Osteoblast (primary cell): ENCODE measurements around the gene CTSA. TPM values are rescaled to one million over a fixed set of nuclear protein-coding genes. Genes with fewer than 3 reads are reported as not detected.

Experiments
- DNase-seq: peaks from one replicate; pipeline ENCODE4 v3.0.0; 2011; ENCODE audit warnings: low spot score, mixed read lengths; ENCODE audit not compliant: insufficient read length; ENCODE audit errors: missing footprints
- H2AFZ ChIP-seq: 2 replicates; pipeline ENCODE4 v1.6.0; 2011; ENCODE audit warnings: mild to moderate bottlenecking, low read length
- H3K27ac ChIP-seq: 2 replicates; pipeline ENCODE4 v1.5.1; 2011; ENCODE audit warnings: mild to moderate bottlenecking, low read depth, low read length, moderate library complexity
- H3K27me3 ChIP-seq: 2 replicates; pipeline ENCODE4 v1.6.0; 2012; ENCODE audit warnings: mild to moderate bottlenecking, control low read depth, inconsistent platforms, low read length, moderate library complexity; ENCODE audit not compliant: insufficient read depth
- H3K36me3 ChIP-seq: 2 replicates; pipeline ENCODE4 v1.5.1; 2011; ENCODE audit warnings: mild to moderate bottlenecking, low read length, control low read depth, moderate library complexity; ENCODE audit not compliant: insufficient read depth
- H3K4me1 ChIP-seq: 2 replicates; pipeline ENCODE4 v1.5.1; 2011; ENCODE audit warnings: mild to moderate bottlenecking, low read length, control low read depth, moderate library complexity; ENCODE audit not compliant: insufficient read depth
- H3K4me2 ChIP-seq: 2 replicates; pipeline ENCODE4 v1.6.0; 2011; ENCODE audit warnings: mild to moderate bottlenecking, low read length; ENCODE audit not compliant: insufficient read depth
- H3K4me3 ChIP-seq: fragments of 200-600 bp; sonication (generic); 3 replicates; pipeline ENCODE4 v1.5.1; 2012; ENCODE audit warnings: mild to moderate bottlenecking, low read length, inconsistent platforms; ENCODE audit not compliant: insufficient read depth
- H3K79me2 ChIP-seq: 2 replicates; pipeline ENCODE4 v1.6.0; 2012; ENCODE audit warnings: mild to moderate bottlenecking, low read length, control low read depth, inconsistent platforms; ENCODE audit not compliant: insufficient read depth
- H3K9me3 ChIP-seq: 2 replicates; pipeline ENCODE4 v1.5.1; 2011; ENCODE audit warnings: low read depth, low read length, control low read depth
- H4K20me1 ChIP-seq: 2 replicates; pipeline ENCODE4 v1.6.0; 2012; ENCODE audit warnings: mild to moderate bottlenecking, low read length, control low read depth; ENCODE audit not compliant: insufficient read depth
- CTCF ChIP-seq: IDR thresholded peaks from 2 replicates; pipeline ENCODE4 v1.5.1; 2011; ENCODE audit warnings: mild to moderate bottlenecking, low read depth, low read length, moderate library complexity; ENCODE audit errors: extremely low read depth
- total RNA-seq: library from RNA; depleted of rRNA; stranded (reverse); fragments of >200 nt; gene quantifications from 2 replicates; pipeline ENCODE4 v1.2.3, GENCODE V29; 2012

Gene CTSA
- total RNA-seq, 1 donor, result 157 TPM

GRCh38 chr20:45921337-45922189 lies 30.4 kb downstream of the CTSA start:
- Histone ChIP-seq H3K36me3 (no peaks in the 10 kb centered on the region), H3K9me3 (no peaks in the 10 kb centered on the region), H3K79me2 (no peaks in the 10 kb centered on the region), H3K4me1 (peaks cover 33% of the 10 kb centered on the region), H2AFZ (no peak overlapping the region), H3K27me3 (no peaks in the 10 kb centered on the region), H4K20me1 (no peaks in the 10 kb centered on the region), H3K4me2 (no peak overlapping the region), H3K27ac (no peak overlapping the region), H3K4me3 (no peak overlapping the region)
- DNase-seq, result no peak
- TF ChIP-seq CTCF, result no peak

- no peaks in the 10 kb centered on the region for H3K36me3 ChIP-seq
- H3K27me3 ChIP-seq, result no peaks in the 10 kb centered on the region
- TF ChIP-seq CTCF, result no peak
- peaks cover 22% of the 10 kb centered on the region for H3K4me1 ChIP-seq
- no peak overlapping the region for H2AFZ ChIP-seq
- H3K4me2 ChIP-seq, result peak overlapping the region; percentile 70
- no peak overlapping the region for H3K27ac ChIP-seq
- peaks cover 6% of the 10 kb centered on the region for H4K20me1 ChIP-seq
- H3K9me3 ChIP-seq, result no peaks in the 10 kb centered on the region
- H3K79me2 ChIP-seq, result no peaks in the 10 kb centered on the region
- H3K4me3 ChIP-seq, result peak overlapping the region; percentile 43
- peak; percentile 73 for DNase-seq
These were observed 33.5 kb downstream of the CTSA start for GRCh38 chr20:45924391-45925261.

GRCh38 chr20:45925821-45926506 lies 34.8 kb downstream of the CTSA start:
- Histone ChIP-seq H2AFZ (no peak overlapping the region), H3K9me3 (no peaks in the 10 kb centered on the region), H3K27ac (no peak overlapping the region), H4K20me1 (peaks cover 14% of the 10 kb centered on the region), H3K4me1 (peaks cover 11% of the 10 kb centered on the region), H3K36me3 (no peaks in the 10 kb centered on the region), H3K27me3 (no peaks in the 10 kb centered on the region), H3K4me3 (no peak overlapping the region), H3K4me2 (no peak overlapping the region), H3K79me2 (no peaks in the 10 kb centered on the region)
- TF ChIP-seq CTCF, result no peak
- no peak for DNase-seq

GRCh38 chr20:45926731-45927070 lies 35.6 kb downstream of the CTSA start:
- Histone ChIP-seq H3K36me3 (no peaks in the 10 kb centered on the region), H3K4me2 (no peak overlapping the region), H4K20me1 (peaks cover 20% of the 10 kb centered on the region), H3K9me3 (no peaks in the 10 kb centered on the region), H2AFZ (no peak overlapping the region), H3K27ac (no peak overlapping the region), H3K4me3 (no peak overlapping the region), H3K27me3 (no peaks in the 10 kb centered on the region), H3K4me1 (peaks cover 8% of the 10 kb centered on the region), H3K79me2 (peaks cover 2% of the 10 kb centered on the region)
- no peak for TF ChIP-seq CTCF
- peak; percentile 60 for DNase-seq
